H1 (cell line): Measurements from ENCODE around the gene CCDC24. TPM values are rescaled to one million over a fixed set of nuclear protein-coding genes. Genes with fewer than 3 reads are reported as not detected.

Source experiments
- ATF2 ChIP-seq: IDR thresholded peaks from 2 replicates; pipeline ENCODE4 v1.6.1; 2012; ENCODE audit warnings: low read length, inconsistent platforms
- EP300 ChIP-seq, 2 experiments: IDR thresholded peaks; 1 replicate in 1 of 2; 2 replicates in 1 of 2; pipeline ENCODE4 v1.6.1; 2011 to 2012; ENCODE audit warnings: low read depth in 2 of 2, low read length in 2 of 2, mild to moderate bottlenecking in 2 of 2, borderline replicate concordance in 1 of 2, inconsistent platforms in 1 of 2, moderate library complexity in 1 of 2
- FOSL1 ChIP-seq: IDR thresholded peaks from 2 replicates; pipeline ENCODE4 v1.6.1; 2011; ENCODE audit warnings: mild to moderate bottlenecking, low read depth, low read length, moderate library complexity; ENCODE audit not compliant: insufficient read depth
- SAP30 ChIP-seq: fragments of 300-600 bp; sonication (generic); IDR thresholded peaks from 2 replicates; pipeline ENCODE4 v1.7.1; 2012; ENCODE audit warnings: low read length, moderate library complexity, mild to moderate bottlenecking, inconsistent platforms; ENCODE audit not compliant: insufficient read depth, insufficient replicate concordance
- polyA plus RNA-seq, 7 experiments: library from polyadenylated mRNA; depleted of rRNA in 3 of 7; stranded (reverse) in 5 of 7; unstranded in 2 of 7; fragments of >200 nt in 5 of 7; fragments of 200-250 nt in 2 of 7; gene quantifications; 1 replicate in 5 of 7; 2 replicates in 1 of 7; 4 replicates in 1 of 7; pipeline versions ENCODE4 v1.2.1 to v1.2.3, GENCODE V29; 2011 to 2013; ENCODE audit warnings: missing spikeins in 2 of 7, mixed read lengths in 2 of 7
- total RNA-seq: library from RNA; stranded (reverse); fragmentation: NEBNext Ultra II Directional; extraction: Animal tissue kit (Norgen Biotek cat#: 25700); gene quantifications from 2 replicates; pipeline ENCODE4 v1.2.1, GENCODE V29; 2021
- TF ChIP-seq, protein P1 (sequence below): fragments of 300-600 bp; sonication (generic); IDR thresholded peaks from 2 replicates; pipeline ENCODE4 v1.7.1; 2012; ENCODE audit warnings: low read length, moderate library complexity, mild to moderate bottlenecking, inconsistent platforms; ENCODE audit not compliant: insufficient replicate concordance
- TF ChIP-seq, protein P2 (sequence below), 3 experiments: IDR thresholded peaks; 1 replicate in 2 of 3; 2 replicates in 1 of 3; pipeline versions ENCODE4 v1.5.1 to v1.6.1; 2011; ENCODE audit warnings: low read length in 3 of 3, mild to moderate bottlenecking in 3 of 3, inconsistent platforms in 2 of 3, low read depth in 1 of 3, moderate library complexity in 1 of 3; ENCODE audit not compliant: insufficient read depth in 1 of 3; ENCODE audit errors: control extremely low read depth in 1 of 3

Gene CCDC24
- total and polyA plus RNA-seq, 2 of the 8 experiments (the other 6 are each of a cell fraction or from before 2014, with no cell fraction given), result 11.2 to 11.4 TPM

DNA sequence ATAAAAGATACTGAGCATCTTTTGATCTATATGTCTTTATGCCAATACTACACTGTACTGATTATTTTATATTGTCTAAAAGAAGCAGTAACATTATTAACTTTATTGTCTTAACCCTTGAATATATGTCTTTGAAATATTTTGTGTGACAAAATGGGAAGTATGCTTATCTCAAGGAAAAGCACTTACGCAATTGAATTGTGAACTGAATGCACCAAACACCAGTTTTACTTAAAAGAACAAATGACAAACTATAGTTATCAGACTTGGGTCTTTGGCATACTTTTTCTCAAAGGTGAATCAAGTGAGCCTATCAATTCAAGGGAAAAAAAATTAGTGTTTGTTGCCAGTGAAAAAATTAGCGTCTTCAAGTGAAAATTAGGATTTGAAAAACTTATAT, 49.0 kb downstream of the CCDC24 start (continued):
- TF ChIP-seq, protein P1, sequence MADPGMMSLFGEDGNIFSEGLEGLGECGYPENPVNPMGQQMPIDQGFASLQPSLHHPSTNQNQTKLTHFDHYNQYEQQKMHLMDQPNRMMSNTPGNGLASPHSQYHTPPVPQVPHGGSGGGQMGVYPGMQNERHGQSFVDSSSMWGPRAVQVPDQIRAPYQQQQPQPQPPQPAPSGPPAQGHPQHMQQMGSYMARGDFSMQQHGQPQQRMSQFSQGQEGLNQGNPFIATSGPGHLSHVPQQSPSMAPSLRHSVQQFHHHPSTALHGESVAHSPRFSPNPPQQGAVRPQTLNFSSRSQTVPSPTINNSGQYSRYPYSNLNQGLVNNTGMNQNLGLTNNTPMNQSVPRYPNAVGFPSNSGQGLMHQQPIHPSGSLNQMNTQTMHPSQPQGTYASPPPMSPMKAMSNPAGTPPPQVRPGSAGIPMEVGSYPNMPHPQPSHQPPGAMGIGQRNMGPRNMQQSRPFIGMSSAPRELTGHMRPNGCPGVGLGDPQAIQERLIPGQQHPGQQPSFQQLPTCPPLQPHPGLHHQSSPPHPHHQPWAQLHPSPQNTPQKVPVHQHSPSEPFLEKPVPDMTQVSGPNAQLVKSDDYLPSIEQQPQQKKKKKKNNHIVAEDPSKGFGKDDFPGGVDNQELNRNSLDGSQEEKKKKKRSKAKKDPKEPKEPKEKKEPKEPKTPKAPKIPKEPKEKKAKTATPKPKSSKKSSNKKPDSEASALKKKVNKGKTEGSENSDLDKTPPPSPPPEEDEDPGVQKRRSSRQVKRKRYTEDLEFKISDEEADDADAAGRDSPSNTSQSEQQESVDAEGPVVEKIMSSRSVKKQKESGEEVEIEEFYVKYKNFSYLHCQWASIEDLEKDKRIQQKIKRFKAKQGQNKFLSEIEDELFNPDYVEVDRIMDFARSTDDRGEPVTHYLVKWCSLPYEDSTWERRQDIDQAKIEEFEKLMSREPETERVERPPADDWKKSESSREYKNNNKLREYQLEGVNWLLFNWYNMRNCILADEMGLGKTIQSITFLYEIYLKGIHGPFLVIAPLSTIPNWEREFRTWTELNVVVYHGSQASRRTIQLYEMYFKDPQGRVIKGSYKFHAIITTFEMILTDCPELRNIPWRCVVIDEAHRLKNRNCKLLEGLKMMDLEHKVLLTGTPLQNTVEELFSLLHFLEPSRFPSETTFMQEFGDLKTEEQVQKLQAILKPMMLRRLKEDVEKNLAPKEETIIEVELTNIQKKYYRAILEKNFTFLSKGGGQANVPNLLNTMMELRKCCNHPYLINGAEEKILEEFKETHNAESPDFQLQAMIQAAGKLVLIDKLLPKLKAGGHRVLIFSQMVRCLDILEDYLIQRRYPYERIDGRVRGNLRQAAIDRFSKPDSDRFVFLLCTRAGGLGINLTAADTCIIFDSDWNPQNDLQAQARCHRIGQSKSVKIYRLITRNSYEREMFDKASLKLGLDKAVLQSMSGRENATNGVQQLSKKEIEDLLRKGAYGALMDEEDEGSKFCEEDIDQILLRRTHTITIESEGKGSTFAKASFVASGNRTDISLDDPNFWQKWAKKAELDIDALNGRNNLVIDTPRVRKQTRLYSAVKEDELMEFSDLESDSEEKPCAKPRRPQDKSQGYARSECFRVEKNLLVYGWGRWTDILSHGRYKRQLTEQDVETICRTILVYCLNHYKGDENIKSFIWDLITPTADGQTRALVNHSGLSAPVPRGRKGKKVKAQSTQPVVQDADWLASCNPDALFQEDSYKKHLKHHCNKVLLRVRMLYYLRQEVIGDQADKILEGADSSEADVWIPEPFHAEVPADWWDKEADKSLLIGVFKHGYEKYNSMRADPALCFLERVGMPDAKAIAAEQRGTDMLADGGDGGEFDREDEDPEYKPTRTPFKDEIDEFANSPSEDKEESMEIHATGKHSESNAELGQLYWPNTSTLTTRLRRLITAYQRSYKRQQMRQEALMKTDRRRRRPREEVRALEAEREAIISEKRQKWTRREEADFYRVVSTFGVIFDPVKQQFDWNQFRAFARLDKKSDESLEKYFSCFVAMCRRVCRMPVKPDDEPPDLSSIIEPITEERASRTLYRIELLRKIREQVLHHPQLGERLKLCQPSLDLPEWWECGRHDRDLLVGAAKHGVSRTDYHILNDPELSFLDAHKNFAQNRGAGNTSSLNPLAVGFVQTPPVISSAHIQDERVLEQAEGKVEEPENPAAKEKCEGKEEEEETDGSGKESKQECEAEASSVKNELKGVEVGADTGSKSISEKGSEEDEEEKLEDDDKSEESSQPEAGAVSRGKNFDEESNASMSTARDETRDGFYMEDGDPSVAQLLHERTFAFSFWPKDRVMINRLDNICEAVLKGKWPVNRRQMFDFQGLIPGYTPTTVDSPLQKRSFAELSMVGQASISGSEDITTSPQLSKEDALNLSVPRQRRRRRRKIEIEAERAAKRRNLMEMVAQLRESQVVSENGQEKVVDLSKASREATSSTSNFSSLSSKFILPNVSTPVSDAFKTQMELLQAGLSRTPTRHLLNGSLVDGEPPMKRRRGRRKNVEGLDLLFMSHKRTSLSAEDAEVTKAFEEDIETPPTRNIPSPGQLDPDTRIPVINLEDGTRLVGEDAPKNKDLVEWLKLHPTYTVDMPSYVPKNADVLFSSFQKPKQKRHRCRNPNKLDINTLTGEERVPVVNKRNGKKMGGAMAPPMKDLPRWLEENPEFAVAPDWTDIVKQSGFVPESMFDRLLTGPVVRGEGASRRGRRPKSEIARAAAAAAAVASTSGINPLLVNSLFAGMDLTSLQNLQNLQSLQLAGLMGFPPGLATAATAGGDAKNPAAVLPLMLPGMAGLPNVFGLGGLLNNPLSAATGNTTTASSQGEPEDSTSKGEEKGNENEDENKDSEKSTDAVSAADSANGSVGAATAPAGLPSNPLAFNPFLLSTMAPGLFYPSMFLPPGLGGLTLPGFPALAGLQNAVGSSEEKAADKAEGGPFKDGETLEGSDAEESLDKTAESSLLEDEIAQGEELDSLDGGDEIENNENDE, result no peak
- TF ChIP-seq ATF2 (no peak), FOSL1 (no peak), EP300 (IDR thresholded peaks at IDR 0.05; ENCODE audit: borderline replicate concordance in 1 of 2, low read depth in 2 of 2, low read length in 2 of 2) (no peak), SAP30 (no peak)
- TF ChIP-seq, protein P2, sequence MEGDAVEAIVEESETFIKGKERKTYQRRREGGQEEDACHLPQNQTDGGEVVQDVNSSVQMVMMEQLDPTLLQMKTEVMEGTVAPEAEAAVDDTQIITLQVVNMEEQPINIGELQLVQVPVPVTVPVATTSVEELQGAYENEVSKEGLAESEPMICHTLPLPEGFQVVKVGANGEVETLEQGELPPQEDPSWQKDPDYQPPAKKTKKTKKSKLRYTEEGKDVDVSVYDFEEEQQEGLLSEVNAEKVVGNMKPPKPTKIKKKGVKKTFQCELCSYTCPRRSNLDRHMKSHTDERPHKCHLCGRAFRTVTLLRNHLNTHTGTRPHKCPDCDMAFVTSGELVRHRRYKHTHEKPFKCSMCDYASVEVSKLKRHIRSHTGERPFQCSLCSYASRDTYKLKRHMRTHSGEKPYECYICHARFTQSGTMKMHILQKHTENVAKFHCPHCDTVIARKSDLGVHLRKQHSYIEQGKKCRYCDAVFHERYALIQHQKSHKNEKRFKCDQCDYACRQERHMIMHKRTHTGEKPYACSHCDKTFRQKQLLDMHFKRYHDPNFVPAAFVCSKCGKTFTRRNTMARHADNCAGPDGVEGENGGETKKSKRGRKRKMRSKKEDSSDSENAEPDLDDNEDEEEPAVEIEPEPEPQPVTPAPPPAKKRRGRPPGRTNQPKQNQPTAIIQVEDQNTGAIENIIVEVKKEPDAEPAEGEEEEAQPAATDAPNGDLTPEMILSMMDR (IDR thresholded peaks at IDR 0.05; ENCODE audit: control extremely low read depth in 1 of 3, insufficient read depth in 1 of 3, low read depth in 1 of 3, low read length in 3 of 3), result no peak
